Testis (tissue), 3 donors: ENCODE results near the gene PPM1L. TPM values are rescaled to one million over a fixed set of nuclear protein-coding genes. Genes with fewer than 3 reads are reported as not detected.

Experiments
- DNase-seq: peaks from one replicate; pipeline ENCODE4 v3.0.0-alpha.2; 2019
- H3K27ac ChIP-seq, 2 donors: fragments of 200-600 bp; sonication (generic); one replicate each; pipeline ENCODE4 v1.5.1; 2019
- H3K27me3 ChIP-seq: fragments of 200-600 bp; sonication (generic); one replicate; pipeline ENCODE4 v1.5.1; 2019
- H3K36me3 ChIP-seq: fragments of 200-600 bp; sonication (generic); one replicate; pipeline ENCODE4 v1.5.1; 2017; ENCODE audit warnings: low read depth; ENCODE audit errors: missing control alignments
- H3K4me1 ChIP-seq: fragments of 200-600 bp; sonication (generic); one replicate; pipeline ENCODE4 v1.5.1; 2019
- H3K4me3 ChIP-seq, 2 donors: fragments of 200-600 bp; sonication (generic); one replicate each; pipeline ENCODE4 v1.5.1; 2017 to 2019
- H3K9me3 ChIP-seq: fragments of 200-600 bp; sonication (generic); one replicate; pipeline ENCODE4 v1.5.1; 2017
- POLR2A ChIP-seq: fragments of 450-650 bp; IDR thresholded peaks from one replicate; pipeline ENCODE4 v1.6.1; 2017; ENCODE audit warnings: antibody characterized with exemption, mild to moderate bottlenecking, moderate library complexity
- WGBS, 2 donors: methylation state at CpG; one replicate each; pipeline ENCODE4 v1.1.5; 2018; 5-methylcytosine and 5-hydroxymethylcytosine counted together
- intact Hi-C: fragments of 100-400 bp; cut with DNase I; formaldehyde crosslinking; loops from one replicate; pipeline ENCODE4 v1.15.1; 2023; ENCODE audit warnings: low total_unique reads
- polyA plus RNA-seq: library from polyadenylated mRNA; stranded (reverse); fragments of 350-450 nt; fragmentation: Illumina TruSeq; extraction: RNeasy Lipid Tissue Mini Kit (QIAGEN cat#74804); gene quantifications from one replicate; pipeline ENCODE4 v1.2.3, GENCODE V29; 2014; ENCODE audit warnings: low read depth, low replicate concordance; ENCODE audit not compliant: insufficient read depth
- total RNA-seq, 2 donors: library from RNA; depleted of rRNA; stranded (reverse); fragments of >200 nt; gene quantifications; one replicate each; pipeline ENCODE4 v1.2.3, GENCODE V29; 2016
- TF ChIP-seq, protein P1 (sequence below), 3 experiments: fragments of 450-650 bp in 2 of 3; fragments of 200-600 bp in 1 of 3; sonication (generic) in 1 of 3; IDR thresholded peaks; one replicate each; pipeline ENCODE4 v1.5.1; 2016 to 2019; ENCODE audit warnings: antibody characterized with exemption in 3 of 3, mild to moderate bottlenecking in 2 of 3, moderate library complexity in 1 of 3

PPM1L gene
- total and polyA plus RNA-seq, 3 donors from 2014 or later, result 4.4 to 27.7 (median 19.6) TPM

DNA sequence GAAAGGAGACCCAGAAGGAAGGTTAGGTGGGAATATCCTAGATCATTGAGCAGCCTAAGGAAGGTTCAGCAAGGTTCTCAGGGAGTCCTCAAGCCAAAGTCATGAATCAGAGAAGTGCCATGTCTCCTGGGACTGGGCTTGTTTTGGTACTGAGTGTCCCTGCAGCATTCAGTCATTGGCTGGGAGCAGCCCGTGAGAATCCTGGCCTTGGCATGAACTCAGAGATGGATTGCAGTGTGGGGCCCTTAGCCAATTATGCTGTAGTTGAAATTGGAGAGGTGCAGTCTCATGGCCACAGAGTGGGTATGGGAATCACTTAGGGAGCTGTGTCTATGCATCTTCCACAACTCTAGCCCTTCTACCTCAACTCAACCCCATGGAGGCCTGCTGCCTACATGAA lies 17.0 kb upstream of the PPM1L start:
- no peaks in the 10 kb centered on the region for H3K9me3 ChIP-seq
- H3K27me3 ChIP-seq, result no peaks in the 10 kb centered on the region
- intact Hi-C loops, result no loop called here
- no peak for TF ChIP-seq POLR2A
- TF ChIP-seq, protein P1, sequence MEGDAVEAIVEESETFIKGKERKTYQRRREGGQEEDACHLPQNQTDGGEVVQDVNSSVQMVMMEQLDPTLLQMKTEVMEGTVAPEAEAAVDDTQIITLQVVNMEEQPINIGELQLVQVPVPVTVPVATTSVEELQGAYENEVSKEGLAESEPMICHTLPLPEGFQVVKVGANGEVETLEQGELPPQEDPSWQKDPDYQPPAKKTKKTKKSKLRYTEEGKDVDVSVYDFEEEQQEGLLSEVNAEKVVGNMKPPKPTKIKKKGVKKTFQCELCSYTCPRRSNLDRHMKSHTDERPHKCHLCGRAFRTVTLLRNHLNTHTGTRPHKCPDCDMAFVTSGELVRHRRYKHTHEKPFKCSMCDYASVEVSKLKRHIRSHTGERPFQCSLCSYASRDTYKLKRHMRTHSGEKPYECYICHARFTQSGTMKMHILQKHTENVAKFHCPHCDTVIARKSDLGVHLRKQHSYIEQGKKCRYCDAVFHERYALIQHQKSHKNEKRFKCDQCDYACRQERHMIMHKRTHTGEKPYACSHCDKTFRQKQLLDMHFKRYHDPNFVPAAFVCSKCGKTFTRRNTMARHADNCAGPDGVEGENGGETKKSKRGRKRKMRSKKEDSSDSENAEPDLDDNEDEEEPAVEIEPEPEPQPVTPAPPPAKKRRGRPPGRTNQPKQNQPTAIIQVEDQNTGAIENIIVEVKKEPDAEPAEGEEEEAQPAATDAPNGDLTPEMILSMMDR (IDR thresholded peaks at IDR 0.05), result no peak
- H3K4me1 ChIP-seq, result no peaks in the 10 kb centered on the region
- H3K36me3 ChIP-seq, result no peaks in the 10 kb centered on the region
- no peak overlapping the region for H3K27ac ChIP-seq
- H3K4me3 ChIP-seq, result no peak overlapping the region
- 29 to 57% methylated on average over 1 of the region's 1 CpG for WGBS, 2 donors
- no peak for DNase-seq

- H3K9me3 ChIP-seq, result no peaks in the 10 kb centered on the region
- H3K27me3 ChIP-seq, result no peaks in the 10 kb centered on the region
- H3K36me3 ChIP-seq, result no peaks in the 10 kb centered on the region
- H3K4me1 ChIP-seq, result peaks cover 10% of the 10 kb centered on the region
- no peak overlapping the region for H3K4me3 ChIP-seq
- no peak overlapping the region for H3K27ac ChIP-seq
- intact Hi-C loops, result no loop called here
- DNase-seq, result no peak
- 26 to 31% methylated on average over 2 of the region's 2 CpGs for WGBS, 2 donors
- TF ChIP-seq, protein P1 (IDR thresholded peaks at IDR 0.05), result no peak
- TF ChIP-seq POLR2A, result no peak
These were observed 9.1 kb upstream of the PPM1L start for GRCh38 chr3:160746976-160747375.

DNA sequence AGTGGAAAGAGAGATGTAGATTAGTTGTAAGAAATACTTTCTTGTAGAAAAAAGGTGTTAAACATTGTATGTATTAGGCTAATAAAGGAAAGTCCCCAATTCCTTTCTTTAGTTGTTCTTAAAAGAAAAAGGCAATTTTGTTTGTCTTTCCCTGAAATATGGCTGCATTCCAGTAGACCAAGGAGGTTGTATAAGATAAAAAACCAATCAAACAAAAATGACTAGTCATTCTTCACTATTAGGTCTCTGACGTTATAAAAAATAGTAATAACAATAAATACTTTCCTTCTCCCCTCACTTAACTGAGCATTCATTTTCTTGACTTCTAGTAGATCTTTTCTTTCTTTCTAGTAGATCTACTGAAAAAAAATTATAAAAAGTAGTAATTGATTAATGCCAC lies 8.6 kb upstream of the PPM1L start:
- no peak for DNase-seq
- H3K27me3 ChIP-seq, result no peaks in the 10 kb centered on the region
- H3K4me1 ChIP-seq, result peaks cover 10% of the 10 kb centered on the region
- no peaks in the 10 kb centered on the region for H3K36me3 ChIP-seq
- H3K9me3 ChIP-seq, result no peaks in the 10 kb centered on the region
- no peak for TF ChIP-seq POLR2A
- TF ChIP-seq, protein P1 (IDR thresholded peaks at IDR 0.05), result no peak
- H3K27ac ChIP-seq, result no peak overlapping the region
- intact Hi-C loops, result no loop called here
- WGBS, 2 donors, result 26 to 37% methylated on average over 1 of the region's 1 CpG
- no peak overlapping the region for H3K4me3 ChIP-seq

DNA sequence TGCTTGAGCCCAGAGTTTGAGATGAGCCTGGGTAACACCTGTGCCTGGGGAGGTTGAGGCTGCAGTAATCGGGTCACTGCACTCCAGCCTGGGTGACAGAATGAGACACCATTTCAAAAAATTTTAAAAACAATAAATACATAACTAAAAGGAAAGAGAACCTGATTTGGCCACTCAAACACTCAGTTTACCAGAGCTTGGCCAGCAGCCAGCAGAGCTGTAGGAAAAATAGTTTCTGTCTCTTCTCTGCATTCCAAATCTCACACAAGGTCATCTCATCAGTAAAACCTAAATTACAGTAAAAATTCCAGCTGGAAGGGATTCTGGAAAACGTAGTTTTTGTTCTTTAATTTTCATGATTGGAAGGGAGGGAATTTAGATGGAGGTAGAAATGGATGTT lies 7.8 kb upstream of the PPM1L start:
- intact Hi-C loops, result no loop called here

DNA sequence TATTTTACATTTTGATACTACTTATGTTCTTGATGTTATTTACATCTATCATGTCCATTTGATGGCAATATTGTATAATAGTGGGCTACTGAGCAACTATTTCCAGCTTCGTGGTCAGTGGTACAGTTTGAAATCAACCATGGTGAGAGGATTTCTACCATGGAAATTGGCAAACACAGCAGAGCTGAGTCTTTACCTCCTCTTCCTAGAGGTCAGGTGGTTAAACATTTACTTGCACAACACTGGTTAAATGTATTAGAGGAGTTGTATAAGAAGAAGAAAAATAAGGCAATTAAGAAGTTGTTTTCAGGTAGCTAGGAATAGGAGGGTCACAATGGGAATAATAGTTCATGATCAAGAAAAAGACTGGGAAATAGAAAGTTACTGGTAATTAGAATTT lies 7.2 kb upstream of the PPM1L start:
- Histone ChIP-seq H3K36me3 (no peaks in the 10 kb centered on the region), H3K4me3 (no peak overlapping the region), H3K4me1 (peaks cover 14% of the 10 kb centered on the region), H3K27ac (no peak overlapping the region), H3K9me3 (no peaks in the 10 kb centered on the region), H3K27me3 (no peaks in the 10 kb centered on the region)
- WGBS, 2 donors, result 80 to 95% methylated on average over 1 of the region's 1 CpG
- DNase-seq, result no peak
- TF ChIP-seq, protein P1 (IDR thresholded peaks at IDR 0.05), result no peak
- no peak for TF ChIP-seq POLR2A
- intact Hi-C loops, result no loop called here

More for the DNA sequence above, 7.8 kb upstream of the PPM1L start:
- Histone ChIP-seq H3K27ac (no peak overlapping the region), H3K36me3 (no peaks in the 10 kb centered on the region), H3K9me3 (no peaks in the 10 kb centered on the region), H3K27me3 (no peaks in the 10 kb centered on the region), H3K4me1 (peaks cover 10% of the 10 kb centered on the region), H3K4me3 (no peak overlapping the region)
- TF ChIP-seq, protein P1 (IDR thresholded peaks at IDR 0.05), result no peak
- no peak for TF ChIP-seq POLR2A
- peak; percentile 45 for DNase-seq
- WGBS, 2 donors, result 51 to 58% methylated on average over 2 of the region's 2 CpGs
